IPS-18c (cell line): ENCODE results near the gene CELA1.
"Not testable (repeated sequence)": the region's sequence is repeated elsewhere in the genome, so short reads cannot be mapped to it uniquely, and the experiment has no call there.

ENCODE experiments used
- H3K4me3 ChIP-seq: 2 replicates; pipeline ENCODE4 v1.7.0; 2013; ENCODE audit warnings: low read depth, mild to moderate bottlenecking, low read length, moderate library complexity; ENCODE audit not compliant: insufficient read depth
- H3K9me3 ChIP-seq: one replicate; pipeline ENCODE4 v1.6.1; 2013; ENCODE audit warnings: mild to moderate bottlenecking, low read length, moderate library complexity; ENCODE audit not compliant: control insufficient read depth, insufficient read depth

The CELA1 gene

GRCh38 chr12:51328587-51328986 is 17.9 kb downstream of the CELA1 start:
- Histone ChIP-seq H3K9me3 (no peaks in the 10 kb centered on the region), H3K4me3 (no peak overlapping the region)

GRCh38 chr12:51326698-51327439 is 19.6 kb downstream of the CELA1 start:
- no peak overlapping the region for H3K4me3 ChIP-seq

GRCh38 chr12:51324953-51325352 is 21.5 kb downstream of the CELA1 start:
- Histone ChIP-seq H3K9me3 (no peaks in the 10 kb centered on the region), H3K4me3 (no peak overlapping the region)

More at GRCh38 chr12:51326698-51327439, 19.6 kb downstream of the CELA1 start:
- H3K9me3 ChIP-seq, result no peaks in the 10 kb centered on the region

GRCh38 chr12:51323966-51324895 is 22.2 kb downstream of the CELA1 start, which contains the start of gene BIN2:
Gene BIN2, minus strand, starts transcription at chr12:51324174. Its CDS starts 72 bp downstream, at chr12:51324102.
- H3K9me3 ChIP-seq, result no peaks in the 10 kb centered on the region
- H3K4me3 ChIP-seq, result no peak within 1 kb of the TSS

- Histone ChIP-seq H3K9me3 (no peaks in the 10 kb centered on the region), H3K4me3 (no peak overlapping the region)
Observed at GRCh38 chr12:51323317-51323960, 23.0 kb downstream of the CELA1 start.

GRCh38 chr12:51322452-51322851 is 24.0 kb downstream of the CELA1 start:
- no peak overlapping the region for H3K4me3 ChIP-seq
- H3K9me3 ChIP-seq, result no peaks in the 10 kb centered on the region

- H3K4me3 ChIP-seq, result no peak overlapping the region
Observed at GRCh38 chr12:51321882-51322281, 24.6 kb downstream of the CELA1 start.

GRCh38 chr12:51320695-51321320 is 25.7 kb downstream of the CELA1 start:
- H3K9me3 ChIP-seq, result no peaks in the 10 kb centered on the region
- no peak overlapping the region for H3K4me3 ChIP-seq

More at GRCh38 chr12:51321882-51322281, 24.6 kb downstream of the CELA1 start:
- no peaks in the 10 kb centered on the region for H3K9me3 ChIP-seq

- H3K4me3 ChIP-seq, result no peak overlapping the region
- no peaks in the 10 kb centered on the region for H3K9me3 ChIP-seq
Observed at GRCh38 chr12:51320311-51320694, 26.2 kb downstream of the CELA1 start.

GRCh38 chr12:51318846-51319599 is 27.5 kb downstream of the CELA1 start:
- H3K9me3 ChIP-seq, result no peaks in the 10 kb centered on the region
- H3K4me3 ChIP-seq, result no peak overlapping the region

GRCh38 chr12:51318057-51318806 is 28.2 kb downstream of the CELA1 start:
- H3K4me3 ChIP-seq, H3K9me3 ChIP-seq: not testable (repeated sequence)

- H3K4me3 ChIP-seq, result no peak overlapping the region
- H3K9me3 ChIP-seq, result no peaks in the 10 kb centered on the region
Observed at GRCh38 chr12:51311389-51311788, 35.1 kb downstream of the CELA1 start.

GRCh38 chr12:51307655-51308593 is 38.6 kb downstream of the CELA1 start:
- Histone ChIP-seq H3K9me3 (no peaks in the 10 kb centered on the region), H3K4me3 (no peak overlapping the region)

GRCh38 chr12:51306507-51306906 is 40.0 kb downstream of the CELA1 start:
- no peak overlapping the region for H3K4me3 ChIP-seq
- H3K9me3 ChIP-seq, result no peaks in the 10 kb centered on the region

GRCh38 chr12:51300768-51301167 is 45.7 kb downstream of the CELA1 start:
- H3K9me3 ChIP-seq, H3K4me3 ChIP-seq: not testable (repeated sequence)
